Kidney epithelial cell (primary cell): Measurements from ENCODE around the gene CTAG1B. TPM values are rescaled to one million over a fixed set of nuclear protein-coding genes. Genes with fewer than 3 reads are reported as not detected.
"Not testable (repeated sequence)": the region's sequence is repeated elsewhere in the genome, so short reads cannot be mapped to it uniquely, and the experiment has no call there.

Source experiments
- DNase-seq: peaks from one replicate; pipeline ENCODE4 v3.0.0-alpha.2; 2010; ENCODE audit warnings: low read depth
- H3K27me3 ChIP-seq: 2 replicates; pipeline ENCODE4 v1.6.0; 2011; ENCODE audit warnings: low read length; ENCODE audit not compliant: control insufficient read depth, insufficient read depth
- H3K36me3 ChIP-seq: 2 replicates; pipeline ENCODE4 v1.5.1; 2011; ENCODE audit warnings: low read length; ENCODE audit not compliant: control insufficient read depth, insufficient read depth
- H3K4me3 ChIP-seq: 2 replicates; pipeline ENCODE4 v1.5.1; 2011; ENCODE audit warnings: low read depth, mild to moderate bottlenecking, control low read depth, low read length
- CTCF ChIP-seq: IDR thresholded peaks from 2 replicates; pipeline ENCODE4 v1.5.1; 2011; ENCODE audit warnings: mild to moderate bottlenecking, moderate library complexity, low read length, control low read depth, inconsistent platforms; ENCODE audit not compliant: insufficient read depth, poor library complexity, severe bottlenecking
- total RNA-seq: library from RNA; depleted of rRNA; stranded (reverse); fragments of >200 nt; gene quantifications from 2 replicates; pipeline ENCODE4 v1.2.3, GENCODE V29; 2015

CTAG1B gene
- total RNA-seq, 1 donor from 2014 or later: not detected

DNA sequence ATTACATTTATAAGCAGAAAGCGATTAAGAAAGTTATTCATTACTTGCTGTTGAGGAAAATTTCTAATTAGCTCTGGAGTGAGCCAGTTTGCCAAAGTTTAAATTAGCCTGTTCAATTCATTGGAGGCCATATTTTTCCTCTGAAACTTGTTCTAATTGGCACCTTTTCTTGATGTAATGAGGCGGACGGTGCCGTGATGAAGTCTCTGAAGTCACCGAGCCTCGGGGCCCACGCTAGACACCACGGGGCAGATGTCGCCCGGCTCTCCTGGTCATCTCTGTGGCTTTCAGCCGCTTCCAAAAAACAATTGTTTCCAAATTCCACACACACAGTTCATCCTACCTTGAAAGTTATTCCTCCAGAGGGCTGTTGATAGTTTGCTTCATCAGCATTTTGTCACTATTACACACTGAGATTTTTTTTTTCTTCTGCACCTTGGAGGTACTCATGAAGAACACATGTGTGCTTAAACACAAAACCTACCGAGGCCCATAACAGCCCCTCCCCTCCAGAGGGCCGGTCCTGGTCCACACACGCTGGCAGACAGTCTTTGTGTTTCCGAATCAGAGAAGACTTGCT is 38.2 kb upstream of the CTAG1B start:
- no peaks in the 10 kb centered on the region for H3K27me3 ChIP-seq
- no peak for DNase-seq
- H3K4me3 ChIP-seq: no peak overlapping the region
- no peaks in the 10 kb centered on the region for H3K36me3 ChIP-seq
- no peak for TF ChIP-seq CTCF

- no peaks in the 10 kb centered on the region for H3K36me3 ChIP-seq
- no peak overlapping the region for H3K4me3 ChIP-seq
- no peaks in the 10 kb centered on the region for H3K27me3 ChIP-seq
- no peak for TF ChIP-seq CTCF
- no peak for DNase-seq
These were observed 36.7 kb upstream of the CTAG1B start for GRCh38 chrX:154655786-154656185.

GRCh38 chrX:154655346-154655745 is 36.3 kb upstream of the CTAG1B start:
- H3K4me3 ChIP-seq: no peak overlapping the region
- DNase-seq: no peak
- no peaks in the 10 kb centered on the region for H3K36me3 ChIP-seq
- no peaks in the 10 kb centered on the region for H3K27me3 ChIP-seq
- no peak for TF ChIP-seq CTCF

GRCh38 chrX:154654925-154655324 is 35.8 kb upstream of the CTAG1B start:
- no peak overlapping the region for H3K4me3 ChIP-seq
- no peak for TF ChIP-seq CTCF
- no peaks in the 10 kb centered on the region for H3K36me3 ChIP-seq
- no peak for DNase-seq
- H3K27me3 ChIP-seq: no peaks in the 10 kb centered on the region

- no peak overlapping the region for H3K4me3 ChIP-seq
- TF ChIP-seq CTCF: no peak
- no peak for DNase-seq
- H3K27me3 ChIP-seq: no peaks in the 10 kb centered on the region
- H3K36me3 ChIP-seq: no peaks in the 10 kb centered on the region
These were observed 35.3 kb upstream of the CTAG1B start for GRCh38 chrX:154654372-154654771.

GRCh38 chrX:154653413-154653812 is 34.3 kb upstream of the CTAG1B start, which contains the start of gene CTAG2:
Gene CTAG2 (minus strand): TSS chrX:154653579. CDS start chrX:154653515, 64 bp downstream.
- not testable (repeated sequence) for DNase-seq, H3K27me3 ChIP-seq, H3K36me3 ChIP-seq, H3K4me3 ChIP-seq
